Naive thymus-derived CD4-positive, alpha-beta T cell (primary cell): ENCODE results near the gene MAP1LC3B2. TPM values are rescaled to one million over a fixed set of nuclear protein-coding genes. Genes with fewer than 3 reads are reported as not detected.
A peak's percentile ranks its signal among the peaks of the same experiment; 100 is the strongest.
"Not testable (repeated sequence)": the region's sequence is repeated elsewhere in the genome, so short reads cannot be mapped to it uniquely, and the experiment has no call there.

ENCODE experiments used
- ATAC-seq: fragments of 150-1000 bp; cut with Tn5 transposase; 2 replicates; pipeline ENCODE4 v1.10.0; 2021; ENCODE audit warnings: mild to moderate bottlenecking, moderate library complexity
- CTCF ChIA-PET: fragments of 350-600 bp; sonication (Branson Sonifier 250); formaldehyde crosslinking; loops from one replicate; lab custom pipeline; 2021; ENCODE audit warnings: antibody characterized with exemption; lab: Charles Lee
- POLR2A ChIA-PET: fragments of 350-600 bp; sonication (Branson Sonifier 250); formaldehyde crosslinking; loops from one replicate; lab custom pipeline; 2021; ENCODE audit warnings: antibody characterized with exemption, inconsistent platforms; lab: Charles Lee
- DNase-seq, 9 donors: peaks; one replicate each; pipeline versions ENCODE4 v3.0.0 to v3.0.0-alpha.2; 2020 to 2022; ENCODE audit warnings: mixed read lengths in 1 of 9
- H3K27ac ChIP-seq: one replicate; pipeline ENCODE4 v1.7.0; 2013; ENCODE audit warnings: mild to moderate bottlenecking, low read depth, low read length, moderate library complexity
- H3K27me3 ChIP-seq, 2 donors: one replicate each; pipeline ENCODE4 v1.7.0; 2013; ENCODE audit warnings: low read length in 2 of 2, mild to moderate bottlenecking in 2 of 2, moderate library complexity in 2 of 2; ENCODE audit not compliant: control insufficient read depth in 2 of 2, insufficient read depth in 2 of 2
- H3K36me3 ChIP-seq, 3 experiments: 1 replicate in 2 of 3; 2 replicates in 1 of 3; pipeline ENCODE4 v1.7.0; 2013; ENCODE audit warnings: low read length in 3 of 3, mild to moderate bottlenecking in 3 of 3, moderate library complexity in 1 of 3; ENCODE audit not compliant: insufficient read depth in 3 of 3, control insufficient read depth in 2 of 3
- H3K4me1 ChIP-seq, 2 donors: one replicate each; pipeline ENCODE4 v1.7.0; 2013; ENCODE audit warnings: low read length in 2 of 2, mild to moderate bottlenecking in 2 of 2, moderate library complexity in 1 of 2; ENCODE audit not compliant: control insufficient read depth in 2 of 2, insufficient read depth in 2 of 2
- H3K4me3 ChIP-seq: 2 replicates; pipeline ENCODE4 v1.7.0; 2013; ENCODE audit warnings: mild to moderate bottlenecking, low read length
- H3K9me3 ChIP-seq, 3 experiments: 1 replicate in 2 of 3; 2 replicates in 1 of 3; pipeline ENCODE4 v1.7.0; 2013; ENCODE audit warnings: low read length in 3 of 3; ENCODE audit not compliant: control insufficient read depth in 2 of 3
- H3K27ac Mint-ChIP-seq, 9 donors: one replicate each; pipeline ENCODE4 v1.8.0; 2020 to 2022; ENCODE audit warnings: mixed read lengths in 9 of 9, mild to moderate bottlenecking in 8 of 9, moderate library complexity in 5 of 9, inconsistent platforms in 2 of 9
- H3K27me3 Mint-ChIP-seq, 5 donors: one replicate each; pipeline ENCODE4 v1.8.0; 2021 to 2022; ENCODE audit warnings: mixed read lengths in 5 of 5, mild to moderate bottlenecking in 1 of 5
- H3K36me3 Mint-ChIP-seq, 5 donors: one replicate each; pipeline ENCODE4 v1.8.0; 2020 to 2022; ENCODE audit warnings: mixed read lengths in 5 of 5, mild to moderate bottlenecking in 3 of 5, inconsistent platforms in 1 of 5
- H3K4me1 Mint-ChIP-seq, 7 donors: one replicate each; pipeline ENCODE4 v1.8.0; 2020 to 2022; ENCODE audit warnings: mixed read lengths in 7 of 7, mild to moderate bottlenecking in 3 of 7, inconsistent platforms in 1 of 7
- H3K4me3 Mint-ChIP-seq, 10 donors: one replicate each; pipeline ENCODE4 v1.8.0; 2020 to 2022; ENCODE audit warnings: mild to moderate bottlenecking in 10 of 10, mixed read lengths in 10 of 10, moderate library complexity in 6 of 10, inconsistent platforms in 2 of 10
- H3K9me3 Mint-ChIP-seq, 11 donors: one replicate each; pipeline ENCODE4 v1.8.0; 2020 to 2022; ENCODE audit warnings: mixed read lengths in 11 of 11, mild to moderate bottlenecking in 4 of 11, inconsistent platforms in 1 of 11, moderate library complexity in 1 of 11
- intact Hi-C, 2 donors: fragments of 100-400 bp; cut with micrococcal nuclease; formaldehyde crosslinking; loops; one replicate each; pipeline ENCODE4 v1.15.1; 2023
- polyA plus RNA-seq, 2 donors: library from polyadenylated mRNA; unstranded; fragments of 300-500 nt; fragmentation: Illumina TruSeq; gene quantifications; one replicate each; pipeline ENCODE4 v1.2.3, GENCODE V29; 2021
- total RNA-seq, 6 experiments: library from RNA in 5 of 6; stranded (reverse) in 5 of 6; gene quantifications; 1 replicate in 5 of 6; 2 replicates in 1 of 6; pipeline ENCODE4 v1.2.3 and lab custom pipeline; 2021 to 2026

The MAP1LC3B2 gene
- total and polyA plus RNA-seq, 7 experiments from 2014 or later = 0.48 to 6.6 (median 1.7) TPM

DNA sequence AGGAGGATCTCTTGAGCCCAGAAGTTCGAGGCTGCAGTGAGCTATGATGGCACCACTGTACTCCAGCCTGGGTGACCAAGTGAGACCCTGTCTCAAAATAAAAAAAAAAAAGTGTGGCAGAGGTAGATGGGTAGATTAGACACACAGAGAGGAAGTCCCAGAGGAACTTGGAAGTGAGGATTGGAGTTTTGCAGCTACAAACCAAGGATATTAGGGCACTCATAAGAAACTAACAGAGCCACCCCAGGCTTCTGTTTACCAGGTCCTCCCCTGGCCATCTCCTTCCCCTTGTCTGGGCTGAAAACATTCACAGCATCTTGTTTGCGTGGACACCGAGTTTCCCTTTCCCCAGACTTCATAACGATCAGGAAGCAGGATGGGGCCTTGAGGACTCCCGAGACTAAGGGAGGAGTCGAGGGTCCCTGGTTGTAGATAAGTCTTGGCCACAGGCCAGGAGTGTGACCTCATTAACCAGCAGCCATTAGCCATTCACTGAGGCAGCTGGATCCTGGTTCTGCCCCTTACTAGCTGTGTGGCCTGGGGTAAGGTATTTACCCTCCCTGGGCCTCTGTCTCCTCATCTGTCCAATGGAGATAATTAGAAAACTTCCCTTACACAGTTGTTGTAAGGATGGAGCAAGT lies 2.1 kb downstream of the MAP1LC3B2 start:
- Histone ChIP-seq H3K4me3 (no peak overlapping the region), H3K4me1 (peaks cover 29% of the 10 kb centered on the region in 2 donors), H3K27me3 (no peaks in the 10 kb centered on the region), H3K27ac (no peak overlapping the region), H3K36me3 (no peaks in the 10 kb centered on the region), H3K9me3 (no peaks in the 10 kb centered on the region)
- ATAC-seq (no peak), DNase-seq (no peak)
- Mint-ChIP-seq H3K27ac (peak overlapping the region in 3 of 9 donors; percentile 90 to 96 (median 92)), H3K27me3 (peaks cover 0 to 6% (median 0%) of the 10 kb centered on the region in 5 donors), H3K4me3 (peak overlapping the region in 2 of 10 donors; percentile 14 to 85), H3K36me3 (peaks cover 0 to 32% (median 4%) of the 10 kb centered on the region in 5 donors), H3K9me3 (peaks cover 0 to 18% (median 8%) of the 10 kb centered on the region in 11 donors), H3K4me1 (peaks cover 29 to 55% (median 47%) of the 10 kb centered on the region in 7 donors)
- intact Hi-C loops = no loop called here
- POLR2A ChIA-PET = interaction anchor here (0.7 to 1.0 kb wide), 2 partner anchors 21 to 33 kb away, joined by 3 read pairs; no protein-coding TSS in a partner anchor
- CTCF ChIA-PET = no interaction called here

DNA sequence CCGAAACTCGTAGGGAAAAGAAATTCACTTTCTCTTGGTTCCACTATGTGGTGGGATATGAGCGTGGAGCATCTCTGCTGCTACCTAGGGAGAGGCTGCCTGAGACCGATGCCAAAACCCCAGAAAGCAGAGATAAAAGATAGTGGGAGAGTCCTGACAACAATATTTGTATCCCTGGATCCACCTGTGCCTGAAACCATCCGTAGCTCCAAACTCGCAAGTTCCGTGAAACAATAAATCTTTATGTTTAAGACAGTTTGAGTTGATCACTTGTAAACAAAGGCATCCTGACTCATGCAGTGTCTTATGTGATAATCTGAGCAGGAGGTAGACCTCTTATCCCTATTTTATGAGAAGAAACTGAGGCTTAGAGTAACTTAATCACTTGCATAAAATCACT lies 2.9 kb downstream of the MAP1LC3B2 start:
- Histone ChIP-seq H3K27me3 (no peaks in the 10 kb centered on the region), H3K4me1 (peaks cover 27 to 29% of the 10 kb centered on the region in 2 donors), H3K9me3 (no peaks in the 10 kb centered on the region), H3K27ac (no peak overlapping the region), H3K4me3 (no peak overlapping the region), H3K36me3 (no peaks in the 10 kb centered on the region)
- no peak for ATAC-seq
- CTCF ChIA-PET = no interaction called here
- peaks cover 24 to 48% (median 39%) of the 10 kb centered on the region in 7 donors for H3K4me1 Mint-ChIP-seq
- peak overlapping the region in 1 of 9 donors; percentile 28 for H3K27ac Mint-ChIP-seq
- no peak for DNase-seq
- peaks cover 0 to 4% (median 0%) of the 10 kb centered on the region in 5 donors for H3K27me3 Mint-ChIP-seq
- intact Hi-C loops = no loop called here
- H3K9me3 Mint-ChIP-seq = peaks cover 0 to 18% (median 7%) of the 10 kb centered on the region in 11 donors
- no peak overlapping the region for H3K4me3 Mint-ChIP-seq
- H3K36me3 Mint-ChIP-seq = peaks cover 0 to 32% (median 4%) of the 10 kb centered on the region in 5 donors
- POLR2A ChIA-PET = interaction anchor here (1.0 kb wide), 1 partner anchor 21 kb away, joined by 3 read pairs; no protein-coding TSS in a partner anchor

DNA sequence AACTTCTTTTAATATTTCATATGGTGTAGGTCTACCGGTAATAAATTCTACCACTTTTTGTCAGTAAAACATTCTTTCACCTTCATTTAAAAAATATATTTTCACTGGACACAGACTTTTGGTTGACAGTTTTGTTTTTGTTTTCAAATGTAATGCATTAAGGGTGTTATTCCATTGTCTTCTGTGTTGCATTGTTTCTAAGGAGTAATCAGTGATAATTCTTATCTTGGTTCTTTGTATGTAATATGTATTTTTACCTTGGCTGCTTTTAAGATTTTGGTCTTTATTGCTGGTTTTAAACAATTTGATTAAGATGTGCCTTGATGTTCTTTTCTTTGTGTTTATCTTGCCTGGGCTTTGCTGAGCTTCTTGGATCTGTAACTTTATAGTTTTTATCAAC lies 4.1 kb downstream of the MAP1LC3B2 start:
- no peak overlapping the region for H3K4me3 ChIP-seq
- Mint-ChIP-seq H3K4me3 (no peak overlapping the region), H3K4me1 (peaks cover 24 to 42% (median 34%) of the 10 kb centered on the region in 7 donors), H3K27ac (peak overlapping the region in 2 of 9 donors; percentile 18 to 34), H3K36me3 (peaks cover 0 to 32% (median 4%) of the 10 kb centered on the region in 5 donors), H3K27me3 (peaks cover 0 to 4% (median 0%) of the 10 kb centered on the region in 5 donors), H3K9me3 (peaks cover 0 to 18% (median 7%) of the 10 kb centered on the region in 11 donors)
- POLR2A ChIA-PET = interaction anchor here (1.0 kb wide), 1 partner anchor 13 kb away, joined by 3 read pairs; no protein-coding TSS in a partner anchor
- DNase-seq = no peak
- no peaks in the 10 kb centered on the region for H3K36me3 ChIP-seq
- CTCF ChIA-PET = no interaction called here
- peaks cover 22 to 29% of the 10 kb centered on the region in 2 donors for H3K4me1 ChIP-seq
- no peaks in the 10 kb centered on the region for H3K9me3 ChIP-seq
- H3K27ac ChIP-seq = no peak overlapping the region
- intact Hi-C loops = no loop called here
- ATAC-seq = no peak
- H3K27me3 ChIP-seq = no peaks in the 10 kb centered on the region

DNA sequence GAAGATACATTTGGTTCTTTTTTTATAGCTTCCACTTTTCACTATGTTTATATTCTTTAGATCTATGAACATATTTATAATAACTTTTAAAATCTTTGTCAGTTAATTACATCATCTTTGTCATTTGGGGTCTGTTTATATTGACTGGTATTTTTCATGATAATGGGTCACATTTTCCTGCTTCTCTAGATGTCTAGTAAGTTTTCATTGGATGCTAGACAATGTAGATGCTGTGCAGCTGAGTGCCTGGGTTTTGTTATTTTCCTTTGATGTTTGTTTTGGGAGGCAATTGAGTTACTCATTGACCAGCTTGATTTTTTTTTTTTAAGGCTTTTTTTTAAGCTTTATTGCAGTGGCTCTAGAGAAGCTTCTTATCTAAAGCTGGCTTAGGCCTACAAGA lies 4.9 kb downstream of the MAP1LC3B2 start:
- Histone ChIP-seq H3K27me3 (no peaks in the 10 kb centered on the region), H3K27ac (no peak overlapping the region), H3K4me3 (no peak overlapping the region), H3K9me3 (no peaks in the 10 kb centered on the region), H3K4me1 (peaks cover 15 to 22% of the 10 kb centered on the region in 2 donors), H3K36me3 (no peaks in the 10 kb centered on the region)
- POLR2A ChIA-PET = interaction anchor here (0.8 kb wide), 1 partner anchor 10 kb away, joined by 4 read pairs; no protein-coding TSS in a partner anchor
- Mint-ChIP-seq H3K27ac (no peak overlapping the region), H3K4me3 (no peak overlapping the region), H3K4me1 (peaks cover 20 to 33% (median 27%) of the 10 kb centered on the region in 7 donors), H3K27me3 (peaks cover 0 to 4% (median 0%) of the 10 kb centered on the region in 5 donors), H3K36me3 (peaks cover 0 to 32% (median 4%) of the 10 kb centered on the region in 5 donors), H3K9me3 (peaks cover 0 to 18% (median 7%) of the 10 kb centered on the region in 11 donors)
- CTCF ChIA-PET = interaction anchor here (0.9 kb wide), 1 partner anchor 36 kb away, joined by 3 read pairs; no protein-coding TSS in a partner anchor
- no peak for DNase-seq
- no peak for ATAC-seq
- intact Hi-C loops = no loop called here

DNA sequence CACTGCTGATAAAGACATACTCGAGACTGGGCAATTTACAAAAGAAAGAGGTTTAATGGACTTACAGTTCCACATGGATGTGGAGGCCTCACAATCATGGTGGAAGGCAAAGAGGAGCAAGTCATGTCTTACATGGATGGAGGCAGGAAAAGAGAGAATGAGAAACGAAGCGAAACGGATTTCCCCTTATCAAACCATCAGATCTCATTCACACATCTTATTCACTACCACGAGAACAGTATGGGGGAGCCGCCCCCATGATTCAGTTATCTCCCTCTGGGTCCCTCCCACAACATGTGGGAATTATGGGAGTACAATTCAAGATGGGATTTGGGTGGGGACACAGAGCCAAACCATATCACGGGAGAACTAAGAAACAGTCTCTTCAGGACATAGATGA lies 6.0 kb downstream of the MAP1LC3B2 start:
- Mint-ChIP-seq H3K9me3 (peaks cover 0 to 18% (median 7%) of the 10 kb centered on the region in 11 donors), H3K4me1 (peaks cover 9 to 23% (median 20%) of the 10 kb centered on the region in 7 donors), H3K36me3 (peaks cover 0 to 32% (median 4%) of the 10 kb centered on the region in 5 donors)
- peaks cover 7 to 17% of the 10 kb centered on the region in 2 donors for H3K4me1 ChIP-seq
- H3K4me3 ChIP-seq, CTCF ChIA-PET, POLR2A ChIA-PET, intact Hi-C loops, DNase-seq, H3K9me3 ChIP-seq, ATAC-seq, H3K27me3 ChIP-seq, H3K27ac Mint-ChIP-seq, H3K27ac ChIP-seq, H3K36me3 ChIP-seq, H3K27me3 Mint-ChIP-seq, H3K4me3 Mint-ChIP-seq: not testable (repeated sequence)

DNA sequence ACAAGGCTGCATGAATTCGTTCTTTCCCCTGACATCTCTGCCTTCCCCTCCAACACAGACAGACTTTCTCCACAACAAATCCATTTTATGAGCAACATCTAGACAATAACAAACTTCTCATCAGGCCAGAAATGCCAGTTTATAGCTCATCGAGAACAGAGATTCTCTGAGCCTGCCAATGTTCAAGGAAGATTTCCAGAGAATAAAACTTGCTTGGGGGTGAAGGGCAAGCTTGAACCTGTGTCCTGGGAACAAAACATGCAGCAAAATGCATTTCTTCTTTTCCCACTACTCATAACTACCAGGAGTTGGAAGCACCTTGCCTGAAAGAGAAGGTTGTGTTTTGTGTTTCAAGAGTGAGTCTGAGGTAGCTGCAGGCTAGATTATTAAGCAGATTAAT lies 6.8 kb downstream of the MAP1LC3B2 start:
- Mint-ChIP-seq H3K27me3 (no peaks in the 10 kb centered on the region), H3K4me3 (no peak overlapping the region), H3K27ac (no peak overlapping the region), H3K9me3 (peaks cover 0 to 22% (median 7%) of the 10 kb centered on the region in 11 donors), H3K36me3 (peaks cover 0 to 36% (median 5%) of the 10 kb centered on the region in 5 donors), H3K4me1 (peaks cover 2 to 16% (median 12%) of the 10 kb centered on the region in 7 donors)
- Histone ChIP-seq H3K4me3 (no peak overlapping the region), H3K4me1 (peaks cover 0 to 9% of the 10 kb centered on the region in 2 donors), H3K27ac (no peak overlapping the region), H3K36me3 (no peaks in the 10 kb centered on the region), H3K9me3 (no peaks in the 10 kb centered on the region), H3K27me3 (no peaks in the 10 kb centered on the region)
- DNase-seq (no peak), ATAC-seq (no peak)
- ChIA-PET CTCF (no interaction called here), POLR2A (no interaction called here)
- intact Hi-C loops = no loop called here
